NCI-H1694 (cell line): ENCODE measurements around the gene VCAM1.

Source experiments
- DNase-seq: peaks from one replicate; lab custom pipeline; 2025; lab: John Stamatoyannopoulos, UW

The VCAM1 gene

GRCh38 chr1:100724281-100724680 is 4.7 kb downstream of the VCAM1 start:
- no peak for DNase-seq

DNA sequence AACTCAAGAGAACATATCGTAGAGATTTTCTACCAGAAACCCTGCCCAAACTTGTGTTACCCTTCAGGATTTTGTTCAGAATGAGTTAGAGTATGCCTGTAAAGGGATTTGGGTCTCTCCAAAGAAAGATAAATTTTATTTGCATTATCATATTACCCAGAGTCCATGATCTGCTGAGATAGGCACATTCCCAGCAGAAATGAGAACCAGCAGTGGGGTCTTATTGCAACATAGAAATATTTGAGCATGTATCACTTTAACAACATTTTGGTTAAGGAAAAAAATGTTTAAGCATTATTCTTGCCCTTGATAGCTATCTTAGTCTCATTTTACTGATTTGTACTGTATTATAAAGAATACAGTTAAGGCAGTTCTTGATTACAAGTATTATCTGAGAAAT is 10.6 kb downstream of the VCAM1 start:
- no peak for DNase-seq

GRCh38 chr1:100731309-100731708 is 11.8 kb downstream of the VCAM1 start:
- no peak for DNase-seq

DNA sequence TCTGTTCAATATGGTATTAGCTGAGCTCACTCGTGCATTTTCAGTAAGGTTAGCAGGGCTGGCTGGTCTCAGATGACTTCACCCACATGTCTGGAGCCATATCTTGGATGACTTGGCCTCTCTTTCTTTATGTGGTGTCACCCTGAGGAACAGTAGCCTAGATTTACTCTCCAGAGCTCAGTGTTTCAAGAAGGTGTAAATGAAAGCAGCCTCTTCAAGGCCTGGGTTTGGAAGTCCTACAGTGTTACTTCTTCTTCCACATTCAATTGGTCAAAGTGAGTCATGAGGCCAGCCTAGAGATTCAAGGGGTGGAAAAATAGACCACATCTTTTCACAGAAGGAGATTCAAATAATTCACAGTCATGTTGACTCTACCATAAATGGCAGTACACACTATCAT is 12.2 kb downstream of the VCAM1 start:
- DNase-seq = no peak

DNA sequence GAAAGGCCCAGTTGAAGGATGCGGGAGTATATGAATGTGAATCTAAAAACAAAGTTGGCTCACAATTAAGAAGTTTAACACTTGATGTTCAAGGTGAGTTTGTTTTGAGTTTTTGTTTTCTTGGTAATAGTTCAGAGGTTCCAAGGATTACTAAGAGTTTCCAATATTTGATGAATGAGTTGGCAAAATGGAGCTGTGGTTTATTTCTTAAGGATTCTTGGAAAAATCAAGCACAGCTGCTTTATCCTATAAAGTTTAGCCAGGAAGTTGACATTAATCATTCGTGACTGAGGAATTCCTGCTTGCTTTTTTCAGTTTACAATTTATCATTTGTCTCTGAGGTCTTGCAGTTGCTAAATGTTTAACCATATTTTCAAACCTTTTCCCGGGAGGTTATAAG is 15.1 kb downstream of the VCAM1 start:
- DNase-seq = no peak

- no peak for DNase-seq
Observed at GRCh38 chr1:100735244-100735643, 15.7 kb downstream of the VCAM1 start.

DNA sequence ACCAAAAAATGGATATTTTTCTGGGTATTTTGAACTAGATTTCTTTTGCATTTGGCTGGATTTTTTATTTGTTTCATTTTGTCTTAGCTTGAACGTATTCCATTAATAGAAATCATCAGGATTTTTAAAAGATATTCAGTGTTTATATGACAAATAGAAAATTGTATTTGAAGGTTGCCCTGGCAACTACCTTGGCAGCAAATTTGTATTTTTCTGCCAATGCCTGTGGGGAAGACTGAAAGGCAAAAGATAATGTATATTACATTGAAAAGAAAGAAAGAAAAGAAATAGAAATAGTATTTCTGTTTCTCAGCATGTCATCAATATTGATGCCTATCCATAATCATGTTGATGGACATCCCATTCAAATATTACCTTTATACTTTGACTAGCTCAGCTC is 16.8 kb downstream of the VCAM1 start:
- no peak for DNase-seq

- no peak for DNase-seq
Observed at GRCh38 chr1:100736746-100737145, 17.2 kb downstream of the VCAM1 start.

DNA sequence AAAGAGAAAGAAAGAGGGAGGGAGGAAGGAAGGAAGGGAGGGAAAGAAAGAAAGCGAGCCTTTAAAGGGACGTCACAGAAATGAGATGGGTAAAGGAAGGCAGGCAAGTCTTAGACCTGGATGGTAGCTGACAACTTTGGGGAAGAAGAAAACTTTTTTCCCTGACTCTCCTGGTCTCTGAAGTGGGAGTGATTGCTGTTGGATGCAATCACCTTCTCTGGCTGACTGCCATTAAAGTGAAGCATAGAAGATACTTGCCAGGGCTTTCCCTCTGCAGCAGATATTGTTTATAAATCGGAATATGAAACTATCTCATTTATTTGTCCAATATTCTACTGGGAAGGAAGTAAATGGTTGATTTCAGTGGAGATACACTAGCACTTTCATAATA is 27.0 kb downstream of the VCAM1 start:
- no peak for DNase-seq

GRCh38 chr1:100747771-100748170 is 28.2 kb downstream of the VCAM1 start:
- DNase-seq = no peak

DNA sequence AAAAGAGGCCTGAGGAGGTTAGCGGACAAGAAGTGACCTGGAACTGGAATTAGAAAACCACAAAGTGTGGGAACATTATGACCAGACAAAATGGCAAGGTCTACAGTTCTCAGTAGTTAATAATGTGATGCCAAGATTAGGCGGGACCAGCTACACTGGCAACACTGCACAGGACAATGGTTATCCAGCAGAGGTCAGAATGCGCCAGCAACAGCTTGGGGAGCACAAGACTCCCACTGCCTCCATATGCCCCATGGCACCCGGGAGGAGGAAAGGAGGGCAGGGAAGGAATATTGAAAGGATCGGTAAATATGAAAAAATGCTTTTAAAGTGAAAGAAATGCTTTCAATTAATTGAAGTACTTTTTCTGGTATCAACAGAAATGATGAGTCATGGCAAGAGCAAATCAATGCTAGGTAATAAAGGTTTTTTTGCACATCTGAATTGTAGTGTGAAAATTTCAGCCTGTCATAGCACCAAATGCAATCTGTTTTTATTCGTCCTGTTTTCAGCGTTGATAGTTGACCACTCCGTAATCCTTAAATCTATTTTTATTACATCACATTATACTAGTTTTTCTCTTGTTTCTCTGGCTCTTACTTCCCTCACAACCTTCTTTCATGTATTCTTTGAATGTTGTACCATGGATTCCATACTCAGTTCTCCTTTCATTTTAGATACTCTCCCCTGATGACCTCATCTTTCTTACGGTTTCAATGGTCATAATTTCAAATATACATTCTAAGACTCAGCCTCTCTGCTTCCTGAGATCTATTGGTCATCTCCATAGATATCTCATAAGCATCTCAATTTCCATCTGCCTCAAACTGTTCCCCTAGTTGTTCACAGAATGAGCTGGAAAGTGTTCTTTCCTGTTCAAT is 30.7 kb downstream of the VCAM1 start:
- DNase-seq = no peak

DNA sequence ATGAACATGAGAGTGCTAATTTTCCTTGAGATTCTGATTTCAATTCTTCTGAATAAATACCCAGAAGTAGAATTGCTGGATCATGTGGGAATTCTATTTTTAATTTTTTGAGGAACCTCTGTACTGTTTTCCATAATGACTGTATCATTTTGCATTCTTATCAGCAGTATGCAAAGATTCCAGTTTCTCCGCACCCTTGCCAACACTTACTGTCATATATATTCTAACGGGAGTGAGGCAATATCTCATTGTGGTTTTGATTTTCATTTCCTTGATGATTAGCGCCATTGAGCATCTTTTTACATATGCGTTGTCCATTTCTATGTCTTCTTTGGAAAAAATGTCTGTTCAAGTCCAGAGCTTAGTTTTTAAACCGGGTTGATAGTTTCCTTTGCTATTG is 33.2 kb downstream of the VCAM1 start:
- DNase-seq = no peak

- no peak for DNase-seq
Observed at GRCh38 chr1:100757946-100758345, 38.4 kb downstream of the VCAM1 start.

DNA sequence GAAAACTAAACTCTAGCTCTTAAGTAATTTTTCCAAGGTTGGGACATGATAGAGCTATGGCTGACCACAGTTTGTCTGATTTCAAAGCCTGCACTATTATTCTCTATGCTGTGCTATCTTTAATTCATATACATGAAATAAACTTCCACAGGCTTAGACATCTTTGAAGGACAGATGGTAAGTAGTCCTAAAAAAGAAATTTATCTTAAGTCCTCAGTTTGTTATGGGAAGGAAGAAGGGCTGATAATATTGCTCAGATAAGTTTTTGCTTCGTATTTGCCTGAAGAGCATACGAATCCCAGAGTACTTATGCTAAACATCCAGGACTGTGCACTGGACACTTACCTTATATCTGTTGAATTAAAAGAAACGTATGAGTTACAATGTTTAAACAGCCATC is 39.6 kb downstream of the VCAM1 start:
- DNase-seq = no peak

DNA sequence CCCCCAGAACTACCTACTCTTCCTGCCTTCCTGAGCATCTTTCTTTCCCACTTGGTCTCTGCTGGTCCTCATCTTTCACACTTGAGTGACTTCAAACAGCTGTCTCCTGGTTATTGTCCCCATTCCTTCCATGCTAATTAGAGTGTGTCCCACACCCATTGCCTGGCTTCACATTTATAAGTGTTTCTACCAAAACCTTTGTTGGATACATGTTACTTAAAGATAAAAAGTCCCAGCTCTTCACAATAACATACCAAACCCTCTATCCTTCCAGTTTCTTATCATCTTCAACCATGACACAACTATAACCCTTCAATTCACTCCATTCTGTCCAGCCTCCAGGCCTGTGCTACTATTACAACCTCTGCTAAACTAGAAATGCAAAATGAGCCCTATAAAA is 41.0 kb downstream of the VCAM1 start:
- DNase-seq = no peak

- no peak for DNase-seq
Observed at GRCh38 chr1:100762461-100762860, 42.9 kb downstream of the VCAM1 start.

- peak; percentile 3 for DNase-seq
Observed at GRCh38 chr1:100767176-100767890, 47.8 kb downstream of the VCAM1 start.

- DNase-seq = no peak
Observed at GRCh38 chr1:100769323-100769722, 49.8 kb downstream of the VCAM1 start.

GRCh38 chr1:100769906-100770646 is 50.5 kb downstream of the VCAM1 start:
- no peak for DNase-seq

DNA sequence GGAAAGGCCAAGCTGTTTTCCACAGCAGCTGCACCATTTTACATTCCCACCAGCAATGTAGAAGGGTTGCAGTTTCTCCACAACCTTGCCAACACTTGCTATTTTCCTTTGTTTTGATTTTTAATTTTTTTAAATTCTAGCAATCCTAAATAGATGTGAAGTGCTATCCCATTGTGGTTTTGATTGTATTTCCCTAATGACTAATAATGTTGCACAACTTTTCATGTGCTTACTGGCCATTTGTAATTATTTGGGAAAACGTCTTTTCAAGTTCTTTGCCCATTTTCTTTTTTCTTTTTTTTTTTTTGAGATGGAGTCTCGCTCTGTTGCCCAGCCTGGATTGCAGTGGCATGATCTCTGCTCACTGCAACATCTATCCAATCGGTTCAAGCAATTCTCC is 53.9 kb downstream of the VCAM1 start:
- DNase-seq = no peak

DNA sequence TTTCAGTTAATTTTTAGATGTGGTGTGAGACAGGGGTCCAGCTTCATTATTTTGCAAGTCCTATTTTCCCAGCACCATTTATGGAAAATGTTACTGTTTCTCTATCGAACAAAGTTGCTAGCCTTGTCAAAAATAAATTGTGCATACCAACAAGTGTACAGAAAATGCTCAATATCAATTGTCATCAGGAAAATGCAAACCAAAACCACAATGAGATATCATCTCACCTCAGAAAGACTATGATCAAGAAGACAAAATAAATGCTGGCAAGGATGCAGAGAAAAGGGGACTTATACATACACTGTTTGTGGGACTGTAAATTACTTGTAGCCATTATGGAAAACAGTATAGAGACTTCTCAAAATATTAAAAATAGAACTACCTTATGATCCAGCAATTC is 54.8 kb downstream of the VCAM1 start:
- DNase-seq = no peak

GRCh38 chr1:100775483-100775882 is 55.9 kb downstream of the VCAM1 start:
- no peak for DNase-seq

DNA sequence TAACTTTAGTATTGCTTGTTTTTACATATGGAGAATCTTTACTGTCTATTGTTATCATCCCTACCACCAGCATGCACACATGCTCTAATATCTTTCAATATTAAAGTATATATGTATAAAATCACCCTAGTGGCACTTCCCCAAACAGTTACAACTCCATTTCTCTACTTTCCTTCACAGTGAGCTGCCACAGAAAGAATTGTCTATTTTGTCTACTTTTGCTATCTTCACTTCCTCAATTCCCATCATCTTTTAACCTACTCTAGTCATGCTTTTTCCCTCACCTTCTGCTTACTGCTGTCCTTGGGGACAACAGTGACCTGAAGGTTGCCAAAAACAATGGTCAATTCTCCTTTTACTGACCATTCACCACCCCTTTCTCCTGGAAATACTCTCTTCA is 59.2 kb downstream of the VCAM1 start:
- DNase-seq = no peak
